ENCODE measurements around the gene SMPD2. TPM values are rescaled to one million over a fixed set of nuclear protein-coding genes. Genes with fewer than 3 reads are reported as not detected.
A peak's percentile ranks its signal among the peaks of the same experiment; 100 is the strongest.

The SMPD2 gene
- total RNA-seq, 3 donors from 2014 or later: 8.5 to 26.2 (median 12.1) TPM

DNA sequence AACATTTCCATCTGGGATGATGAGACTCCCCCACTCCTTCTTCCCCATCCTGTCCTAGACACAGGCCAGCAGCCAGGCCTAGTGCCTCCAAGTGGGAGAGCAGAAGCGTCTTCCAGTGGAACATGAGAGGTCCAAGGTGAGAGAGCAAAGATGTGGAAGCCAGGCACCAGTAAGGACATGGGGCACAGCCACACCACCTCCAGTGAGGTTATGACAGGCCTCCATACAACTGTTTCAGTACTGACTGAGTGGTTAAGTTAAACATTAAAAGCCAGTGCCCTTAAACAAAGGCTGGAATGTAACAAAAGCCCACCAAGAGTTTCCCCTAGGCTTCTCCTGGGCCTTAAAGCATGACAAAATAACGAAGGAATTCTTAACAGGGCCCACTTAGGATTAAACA lies 37.2 kb downstream of the SMPD2 start:
- intact Hi-C loops (cut with DNase I; ENCODE audit: low total_unique reads): no loop called here
- no peak for TF ChIP-seq POLR2A (IDR thresholded peaks at IDR 0.05)
- TF ChIP-seq, protein P1, sequence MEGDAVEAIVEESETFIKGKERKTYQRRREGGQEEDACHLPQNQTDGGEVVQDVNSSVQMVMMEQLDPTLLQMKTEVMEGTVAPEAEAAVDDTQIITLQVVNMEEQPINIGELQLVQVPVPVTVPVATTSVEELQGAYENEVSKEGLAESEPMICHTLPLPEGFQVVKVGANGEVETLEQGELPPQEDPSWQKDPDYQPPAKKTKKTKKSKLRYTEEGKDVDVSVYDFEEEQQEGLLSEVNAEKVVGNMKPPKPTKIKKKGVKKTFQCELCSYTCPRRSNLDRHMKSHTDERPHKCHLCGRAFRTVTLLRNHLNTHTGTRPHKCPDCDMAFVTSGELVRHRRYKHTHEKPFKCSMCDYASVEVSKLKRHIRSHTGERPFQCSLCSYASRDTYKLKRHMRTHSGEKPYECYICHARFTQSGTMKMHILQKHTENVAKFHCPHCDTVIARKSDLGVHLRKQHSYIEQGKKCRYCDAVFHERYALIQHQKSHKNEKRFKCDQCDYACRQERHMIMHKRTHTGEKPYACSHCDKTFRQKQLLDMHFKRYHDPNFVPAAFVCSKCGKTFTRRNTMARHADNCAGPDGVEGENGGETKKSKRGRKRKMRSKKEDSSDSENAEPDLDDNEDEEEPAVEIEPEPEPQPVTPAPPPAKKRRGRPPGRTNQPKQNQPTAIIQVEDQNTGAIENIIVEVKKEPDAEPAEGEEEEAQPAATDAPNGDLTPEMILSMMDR (IDR thresholded peaks at IDR 0.05): no peak
- no peak for TF ChIP-seq POLR2AphosphoS5 (IDR thresholded peaks at IDR 0.05)
- Histone ChIP-seq H3K9me3 (no peaks in the 10 kb centered on the region), H3K4me1 (peaks cover 0 to 11% of the 10 kb centered on the region in 2 donors), H3K27me3 (no peaks in the 10 kb centered on the region), H3K4me3 (no peak overlapping the region), H3K27ac (peak overlapping the region in 1 of 2 donors; percentile 52), H3K36me3 (peaks cover 11% of the 10 kb centered on the region)
- DNase-seq (ENCODE audit: low spot score in 2 of 2): no peak

DNA sequence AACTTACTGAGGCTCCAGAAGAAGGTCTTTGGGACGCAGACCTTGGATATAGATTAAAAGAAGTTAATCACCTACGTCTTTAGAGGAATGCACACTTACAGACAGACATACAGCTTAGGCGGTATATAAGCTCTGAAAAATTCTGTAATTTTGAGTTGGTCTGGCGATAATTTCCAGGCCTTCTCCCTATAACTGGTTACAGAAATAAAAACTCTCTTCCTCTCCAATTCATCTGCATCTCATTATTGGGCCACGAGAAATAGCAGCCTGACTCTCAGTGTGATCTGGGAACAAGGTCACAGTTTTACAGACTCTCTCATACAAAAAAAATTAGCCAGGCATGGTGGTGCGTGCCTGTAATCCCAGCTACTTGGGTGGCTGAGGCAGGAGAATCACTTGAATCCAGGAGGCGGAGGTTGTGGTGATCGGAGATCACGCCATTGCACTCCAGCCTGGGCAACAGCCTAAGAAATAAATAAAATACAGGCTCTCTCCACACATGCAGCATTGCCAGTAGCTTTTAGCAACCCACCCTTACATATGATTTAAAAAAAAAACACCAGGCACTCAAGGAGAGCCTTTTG lies 37.8 kb downstream of the SMPD2 start:
- DNase-seq (ENCODE audit: low spot score in 2 of 2): no peak
- Histone ChIP-seq H3K27ac (peak overlapping the region in 1 of 2 donors; percentile 52), H3K4me1 (peaks cover 0 to 11% of the 10 kb centered on the region in 2 donors), H3K27me3 (no peaks in the 10 kb centered on the region), H3K9me3 (no peaks in the 10 kb centered on the region), H3K36me3 (peaks cover 11% of the 10 kb centered on the region), H3K4me3 (no peak overlapping the region)
- intact Hi-C loops (cut with DNase I; ENCODE audit: low total_unique reads): no loop called here
- TF ChIP-seq POLR2AphosphoS5 (IDR thresholded peaks at IDR 0.05) (no peak), POLR2A (IDR thresholded peaks at IDR 0.05) (no peak)
- TF ChIP-seq, protein P1 (IDR thresholded peaks at IDR 0.05): no peak

DNA sequence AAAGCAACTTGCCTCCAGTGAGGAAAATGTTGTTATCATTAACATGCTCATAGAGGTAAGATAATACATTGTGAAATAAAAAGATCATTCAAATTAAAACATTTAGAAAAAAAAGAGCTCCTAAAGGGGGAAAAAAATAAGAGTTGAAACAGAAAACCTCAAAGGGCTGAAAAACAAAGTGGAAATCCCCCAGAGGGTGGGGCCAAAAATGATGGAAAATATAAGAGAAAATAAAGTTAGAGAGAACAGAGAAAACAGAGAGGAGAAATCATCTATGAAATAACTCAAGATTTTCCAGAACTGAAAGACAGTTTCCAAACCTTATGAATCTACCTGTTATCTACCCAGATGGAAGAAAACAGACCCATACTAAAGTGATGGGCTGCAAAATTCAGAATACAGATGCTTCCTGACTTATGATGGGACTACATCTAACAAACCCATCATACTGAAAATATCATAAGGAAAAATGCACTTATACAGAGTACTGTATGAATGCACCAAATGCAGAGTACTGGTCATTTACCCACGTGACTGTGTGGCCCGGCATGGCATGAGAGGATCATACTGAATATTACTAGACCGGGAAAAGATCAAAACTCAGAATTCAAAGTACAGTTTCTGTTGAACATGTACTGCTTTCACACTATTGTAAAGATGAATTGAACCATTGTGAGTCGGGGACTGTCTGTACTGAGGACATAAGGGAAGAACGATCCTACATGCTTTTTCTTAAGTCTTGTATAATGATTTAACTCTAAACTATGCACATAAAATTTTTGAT lies 38.5 kb downstream of the SMPD2 start:
- Histone ChIP-seq H3K36me3 (peaks cover 11% of the 10 kb centered on the region), H3K4me1 (peaks cover 0 to 11% of the 10 kb centered on the region in 2 donors), H3K27ac (no peak overlapping the region), H3K27me3 (no peaks in the 10 kb centered on the region), H3K9me3 (no peaks in the 10 kb centered on the region), H3K4me3 (no peak overlapping the region)
- intact Hi-C loops (cut with DNase I; ENCODE audit: low total_unique reads): no loop called here
- DNase-seq (ENCODE audit: low spot score in 2 of 2): no peak
- TF ChIP-seq POLR2A (IDR thresholded peaks at IDR 0.05): no peak
- TF ChIP-seq POLR2AphosphoS5 (IDR thresholded peaks at IDR 0.05): no peak
- TF ChIP-seq, protein P1 (IDR thresholded peaks at IDR 0.05): no peak

DNA sequence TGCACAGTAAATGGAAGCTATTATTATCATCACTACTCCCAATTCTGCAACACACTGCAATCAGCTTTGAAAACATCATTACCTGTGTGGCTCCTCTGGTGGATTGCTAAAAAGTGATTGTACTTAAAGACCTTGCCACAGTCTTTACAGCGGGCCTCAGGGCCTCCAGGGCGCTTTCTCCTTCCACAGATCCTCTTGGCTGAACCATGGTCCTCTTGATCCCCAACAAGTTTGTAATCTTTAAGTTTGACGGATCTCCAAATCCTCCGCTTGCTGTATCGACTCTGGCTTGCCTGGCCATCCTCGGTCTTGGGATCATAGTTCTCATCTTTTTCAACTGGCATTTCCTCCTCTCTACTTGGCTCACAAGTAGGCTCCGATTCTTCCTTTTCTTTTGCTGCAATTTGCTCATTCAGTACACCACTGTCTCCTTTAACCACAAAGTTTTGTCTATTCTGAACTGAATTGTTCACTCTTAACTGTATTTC lies 40.5 kb downstream of the SMPD2 start:
- Histone ChIP-seq H3K4me3 (peak overlapping the region in 1 of 3 donors; percentile 24), H3K27me3 (no peaks in the 10 kb centered on the region), H3K9me3 (no peaks in the 10 kb centered on the region), H3K36me3 (peaks cover under 1% of the 10 kb centered on the region), H3K4me1 (peaks cover 0 to 11% of the 10 kb centered on the region in 2 donors), H3K27ac (no peak overlapping the region)
- TF ChIP-seq POLR2AphosphoS5 (IDR thresholded peaks at IDR 0.05) (no peak), POLR2A (IDR thresholded peaks at IDR 0.05) (no peak)
- TF ChIP-seq, protein P1 (IDR thresholded peaks at IDR 0.05): no peak
- no peak for DNase-seq (ENCODE audit: low spot score in 2 of 2)
- intact Hi-C loops (cut with DNase I; ENCODE audit: low total_unique reads): no loop called here
